Measurements from ENCODE around the gene NMUR1.

NMUR1 gene

DNA sequence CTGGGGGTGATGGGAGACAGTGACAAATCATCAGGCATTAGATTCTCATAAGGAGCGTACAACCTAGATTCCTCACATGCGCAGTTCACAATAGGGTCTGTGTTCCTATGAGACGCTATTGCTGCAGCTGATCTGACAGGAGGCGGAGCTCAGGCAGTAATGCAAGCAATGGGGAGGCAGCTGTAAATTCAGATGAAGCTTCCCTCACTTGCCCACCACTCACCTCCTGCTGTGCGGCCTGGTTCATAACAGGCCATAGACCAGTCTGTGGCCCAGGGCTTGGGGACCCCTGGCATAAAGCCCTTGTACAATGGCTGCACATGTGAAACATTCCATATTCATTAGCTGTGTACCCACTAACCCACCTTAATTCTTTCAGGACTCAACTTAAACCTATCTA, 18.0 kb downstream of the NMUR1 start:
- Histone ChIP-seq H3K36me3 (ENCODE audit: control insufficient read depth, insufficient read depth, low read length) (no peaks in the 10 kb centered on the region), H3K4me1 (ENCODE audit: control insufficient read depth, insufficient read depth, low read length, poor library complexity, severe bottlenecking) (no peaks in the 10 kb centered on the region), H3K4me3 (ENCODE audit: extremely low read depth, insufficient read depth, low read length, poor library complexity, severe bottlenecking) (no peak overlapping the region), H3K9me3 (ENCODE audit: control insufficient read depth, low read length) (no peaks in the 10 kb centered on the region), H3K27ac (ENCODE audit: low read depth, low read length, severe bottlenecking) (no peak overlapping the region)
- 84 to 88% methylated on average over 4 to 5 of the region's 5 CpGs for WGBS, 2 experiments (ENCODE audit: insufficient coverage in 2 of 2)

GRCh38 chr2:231503766-231504165, 26.5 kb downstream of the NMUR1 start:
- H3K27ac ChIP-seq (ENCODE audit: low read depth, low read length, severe bottlenecking): no peak overlapping the region
- WGBS, 2 experiments (ENCODE audit: insufficient coverage in 2 of 2): 91 to 95% methylated on average over 3 of the region's 3 CpGs

DNA sequence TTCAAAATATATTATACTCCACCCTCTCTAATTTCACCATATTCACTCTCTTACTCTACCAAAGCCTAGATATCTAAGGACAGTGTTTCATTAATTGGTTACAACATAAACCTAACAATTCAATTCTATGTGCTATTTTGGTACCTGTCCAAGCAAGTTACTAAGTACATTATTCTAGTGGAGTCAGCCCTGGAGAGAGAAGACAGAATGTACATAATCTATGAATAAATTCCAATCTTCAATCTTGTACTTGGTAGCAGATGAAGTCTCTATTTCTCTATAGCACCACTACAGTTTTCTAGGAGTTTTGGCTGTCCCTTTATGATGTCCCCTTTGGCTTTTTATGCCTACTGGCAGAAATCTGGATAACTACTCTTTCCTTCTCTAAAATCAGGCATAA, 27.6 kb downstream of the NMUR1 start:
- H3K4me1 ChIP-seq (ENCODE audit: control insufficient read depth, insufficient read depth, low read length, poor library complexity, severe bottlenecking): no peaks in the 10 kb centered on the region
- no peak overlapping the region for H3K27ac ChIP-seq (ENCODE audit: low read depth, low read length, severe bottlenecking)
- no peaks in the 10 kb centered on the region for H3K36me3 ChIP-seq (ENCODE audit: control insufficient read depth, insufficient read depth, low read length)
- H3K9me3 ChIP-seq (ENCODE audit: control insufficient read depth, low read length): no peaks in the 10 kb centered on the region
- no peak overlapping the region for H3K4me3 ChIP-seq (ENCODE audit: extremely low read depth, insufficient read depth, low read length, poor library complexity, severe bottlenecking)

More at GRCh38 chr2:231503766-231504165, 26.5 kb downstream of the NMUR1 start:
- H3K4me1 ChIP-seq (ENCODE audit: control insufficient read depth, insufficient read depth, low read length, poor library complexity, severe bottlenecking): no peaks in the 10 kb centered on the region
- H3K4me3 ChIP-seq (ENCODE audit: extremely low read depth, insufficient read depth, low read length, poor library complexity, severe bottlenecking): no peak overlapping the region
- no peaks in the 10 kb centered on the region for H3K9me3 ChIP-seq (ENCODE audit: control insufficient read depth, low read length)
- H3K36me3 ChIP-seq (ENCODE audit: control insufficient read depth, insufficient read depth, low read length): no peaks in the 10 kb centered on the region

DNA sequence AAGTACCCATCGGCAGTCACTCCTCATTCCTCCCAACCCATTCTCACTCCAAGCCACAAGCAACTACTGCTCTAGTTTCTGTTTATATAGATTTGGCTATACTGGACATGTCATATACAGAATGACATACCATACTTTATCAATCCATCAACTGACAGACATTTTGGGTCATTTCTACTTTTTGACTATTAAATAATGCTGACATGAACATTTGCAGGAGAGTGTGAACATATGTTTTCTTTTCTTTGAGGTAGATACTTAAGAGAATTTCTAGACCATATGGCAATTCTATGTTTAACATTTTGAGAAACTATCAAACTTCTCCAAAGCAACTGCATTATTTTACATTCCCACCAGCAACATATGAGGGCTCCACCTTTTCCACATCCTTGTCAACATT, 32.6 kb downstream of the NMUR1 start:
- Histone ChIP-seq H3K4me3 (ENCODE audit: extremely low read depth, insufficient read depth, low read length, poor library complexity, severe bottlenecking) (no peak overlapping the region), H3K9me3 (ENCODE audit: control insufficient read depth, low read length) (no peaks in the 10 kb centered on the region), H3K36me3 (ENCODE audit: control insufficient read depth, insufficient read depth, low read length) (no peaks in the 10 kb centered on the region), H3K27ac (ENCODE audit: low read depth, low read length, severe bottlenecking) (no peak overlapping the region), H3K4me1 (ENCODE audit: control insufficient read depth, insufficient read depth, low read length, poor library complexity, severe bottlenecking) (no peaks in the 10 kb centered on the region)
- no CpG with 5 or more reads among the region's 1 CpG for WGBS, 2 experiments (ENCODE audit: insufficient coverage in 2 of 2)

- H3K4me1 ChIP-seq (ENCODE audit: control insufficient read depth, insufficient read depth, low read length, poor library complexity, severe bottlenecking): no peaks in the 10 kb centered on the region
- no peaks in the 10 kb centered on the region for H3K9me3 ChIP-seq (ENCODE audit: control insufficient read depth, low read length)
- no peak overlapping the region for H3K27ac ChIP-seq (ENCODE audit: low read depth, low read length, severe bottlenecking)
- H3K4me3 ChIP-seq (ENCODE audit: extremely low read depth, insufficient read depth, low read length, poor library complexity, severe bottlenecking): no peak overlapping the region
- no peaks in the 10 kb centered on the region for H3K36me3 ChIP-seq (ENCODE audit: control insufficient read depth, insufficient read depth, low read length)
- 88 to 92% methylated on average over 3 of the region's 3 CpGs for WGBS, 2 experiments (ENCODE audit: insufficient coverage in 2 of 2)
Observed at GRCh38 chr2:231494669-231495068, 35.6 kb downstream of the NMUR1 start.

GRCh38 chr2:231490801-231491200, 39.4 kb downstream of the NMUR1 start:
- Histone ChIP-seq H3K4me1 (ENCODE audit: control insufficient read depth, insufficient read depth, low read length, poor library complexity, severe bottlenecking) (no peaks in the 10 kb centered on the region), H3K36me3 (ENCODE audit: control insufficient read depth, insufficient read depth, low read length) (no peaks in the 10 kb centered on the region), H3K4me3 (ENCODE audit: extremely low read depth, insufficient read depth, low read length, poor library complexity, severe bottlenecking) (no peak overlapping the region)

DNA sequence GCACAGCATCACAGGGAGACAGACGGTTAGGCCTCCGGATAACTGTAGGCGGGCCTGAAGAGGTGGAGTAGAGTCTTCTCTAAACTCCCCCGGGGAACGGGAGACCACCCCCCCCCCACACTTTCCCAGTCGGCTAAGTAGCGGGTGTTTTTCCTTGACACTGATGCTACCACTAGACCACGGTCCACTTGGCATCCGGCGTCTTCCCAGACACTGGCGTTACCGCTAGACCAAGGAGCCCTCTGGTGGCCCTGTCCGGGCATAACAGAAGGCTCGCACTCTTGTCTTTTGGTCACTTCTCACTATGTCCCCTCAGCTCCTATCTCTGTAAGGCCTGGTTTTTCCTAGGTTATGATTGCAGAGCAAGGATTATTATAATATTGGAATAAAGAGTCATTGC, 40.3 kb downstream of the NMUR1 start:
- Histone ChIP-seq H3K36me3 (ENCODE audit: control insufficient read depth, insufficient read depth, low read length) (no peaks in the 10 kb centered on the region), H3K9me3 (ENCODE audit: control insufficient read depth, low read length) (no peaks in the 10 kb centered on the region), H3K4me1 (ENCODE audit: control insufficient read depth, insufficient read depth, low read length, poor library complexity, severe bottlenecking) (no peaks in the 10 kb centered on the region), H3K4me3 (ENCODE audit: extremely low read depth, insufficient read depth, low read length, poor library complexity, severe bottlenecking) (no peak overlapping the region), H3K27ac (ENCODE audit: low read depth, low read length, severe bottlenecking) (no peak overlapping the region)
- 76 to 95% methylated on average over 5 to 8 of the region's 14 CpGs for WGBS, 2 experiments (ENCODE audit: insufficient coverage in 2 of 2)

More at GRCh38 chr2:231490801-231491200, 39.4 kb downstream of the NMUR1 start:
- Histone ChIP-seq H3K9me3 (ENCODE audit: control insufficient read depth, low read length) (no peaks in the 10 kb centered on the region), H3K27ac (ENCODE audit: low read depth, low read length, severe bottlenecking) (no peak overlapping the region)
- 94% methylated on average over 7 of the region's 7 CpGs for WGBS, 2 experiments (ENCODE audit: insufficient coverage in 2 of 2)

GRCh38 chr2:231488331-231488730, 41.9 kb downstream of the NMUR1 start:
- Histone ChIP-seq H3K27ac (ENCODE audit: low read depth, low read length, severe bottlenecking) (no peak overlapping the region), H3K9me3 (ENCODE audit: control insufficient read depth, low read length) (no peaks in the 10 kb centered on the region), H3K36me3 (ENCODE audit: control insufficient read depth, insufficient read depth, low read length) (no peaks in the 10 kb centered on the region), H3K4me3 (ENCODE audit: extremely low read depth, insufficient read depth, low read length, poor library complexity, severe bottlenecking) (no peak overlapping the region), H3K4me1 (ENCODE audit: control insufficient read depth, insufficient read depth, low read length, poor library complexity, severe bottlenecking) (no peaks in the 10 kb centered on the region)
- WGBS, 2 experiments (ENCODE audit: insufficient coverage in 2 of 2): 89 to 95% methylated on average over 5 of the region's 5 CpGs

DNA sequence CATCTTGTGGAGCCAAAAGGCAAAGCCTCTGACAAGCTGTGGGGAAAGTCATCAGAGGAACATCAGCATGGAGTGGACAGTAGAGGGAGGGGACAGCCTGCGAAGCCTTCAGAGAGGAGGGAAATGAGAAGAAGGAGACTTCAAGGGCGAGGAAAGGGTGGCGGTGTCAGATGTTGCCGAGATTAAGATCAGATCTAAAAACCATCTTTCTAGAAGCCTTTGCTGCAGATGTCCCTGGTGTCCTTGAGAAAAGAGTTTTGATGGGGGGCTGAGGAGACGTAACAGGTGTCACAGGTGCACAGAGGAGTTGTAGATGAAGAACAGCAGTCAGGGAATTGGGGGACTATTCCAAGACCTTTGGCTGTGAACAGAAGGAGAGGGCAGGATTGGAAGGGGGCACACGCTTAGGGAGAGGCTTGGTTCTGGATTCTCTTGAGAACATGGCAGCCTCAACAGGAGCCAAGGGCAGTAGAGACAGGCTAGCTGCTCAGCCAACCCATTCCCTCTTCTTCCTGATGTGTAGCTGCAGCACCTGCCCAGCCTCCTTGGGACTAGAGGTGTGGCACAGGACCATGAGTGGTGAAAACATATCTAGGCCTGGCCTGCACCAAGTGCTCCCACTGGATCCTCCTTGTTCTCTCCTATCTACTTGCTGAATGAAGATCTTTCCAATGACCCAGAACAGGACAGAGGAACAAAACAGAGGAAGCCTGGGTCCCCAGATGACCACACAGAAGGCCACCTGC, 43.2 kb downstream of the NMUR1 start:
- Histone ChIP-seq H3K4me3 (ENCODE audit: extremely low read depth, insufficient read depth, low read length, poor library complexity, severe bottlenecking) (no peak overlapping the region), H3K9me3 (ENCODE audit: control insufficient read depth, low read length) (no peaks in the 10 kb centered on the region), H3K4me1 (ENCODE audit: control insufficient read depth, insufficient read depth, low read length, poor library complexity, severe bottlenecking) (no peaks in the 10 kb centered on the region), H3K36me3 (ENCODE audit: control insufficient read depth, insufficient read depth, low read length) (no peaks in the 10 kb centered on the region), H3K27ac (ENCODE audit: low read depth, low read length, severe bottlenecking) (no peak overlapping the region)
- 91 to 95% methylated on average over 5 to 6 of the region's 6 CpGs for WGBS, 2 experiments (ENCODE audit: insufficient coverage in 2 of 2)

- Histone ChIP-seq H3K27ac (ENCODE audit: low read depth, low read length, severe bottlenecking) (no peak overlapping the region), H3K9me3 (ENCODE audit: control insufficient read depth, low read length) (no peaks in the 10 kb centered on the region), H3K4me1 (ENCODE audit: control insufficient read depth, insufficient read depth, low read length, poor library complexity, severe bottlenecking) (peaks cover 7% of the 10 kb centered on the region), H3K4me3 (ENCODE audit: extremely low read depth, insufficient read depth, low read length, poor library complexity, severe bottlenecking) (no peak overlapping the region), H3K36me3 (ENCODE audit: control insufficient read depth, insufficient read depth, low read length) (no peaks in the 10 kb centered on the region)
- WGBS, 2 experiments (ENCODE audit: insufficient coverage in 2 of 2): 92 to 93% methylated on average over 43 to 58 of the region's 65 CpGs
Observed at GRCh38 chr2:231483398-231484329, 46.6 kb downstream of the NMUR1 start.
